Measurements from ENCODE around the gene TMEM81.

TMEM81 gene

GRCh38 chr1:205057808-205058575 is 26.3 kb downstream of the TMEM81 start:
- DNase-seq, result no peak

- DNase-seq, result no peak
Measured at GRCh38 chr1:205056956-205057568, 27.2 kb downstream of the TMEM81 start.

- DNase-seq, result no peak
Measured at GRCh38 chr1:205056188-205056611, 28.1 kb downstream of the TMEM81 start.

GRCh38 chr1:205054013-205054412 is 30.2 kb downstream of the TMEM81 start:
- DNase-seq, result no peak

GRCh38 chr1:205053296-205053695 is 31.0 kb downstream of the TMEM81 start:
- no peak for DNase-seq

GRCh38 chr1:205052690-205053089 is 31.6 kb downstream of the TMEM81 start:
- no peak for DNase-seq

GRCh38 chr1:205049479-205049878 is 34.8 kb downstream of the TMEM81 start:
- DNase-seq, result no peak

- DNase-seq, result no peak
Measured at GRCh38 chr1:205048382-205048781, 35.9 kb downstream of the TMEM81 start.

GRCh38 chr1:205047764-205048231 is 36.5 kb downstream of the TMEM81 start:
- no peak for DNase-seq

- DNase-seq, result no peak
Measured at GRCh38 chr1:205046870-205047269, 37.4 kb downstream of the TMEM81 start.

GRCh38 chr1:205045146-205045545 is 39.1 kb downstream of the TMEM81 start:
- no peak for DNase-seq

GRCh38 chr1:205044741-205045140 is 39.5 kb downstream of the TMEM81 start:
- DNase-seq, result no peak

GRCh38 chr1:205043866-205044265 is 40.4 kb downstream of the TMEM81 start:
- DNase-seq, result no peak

GRCh38 chr1:205042911-205043806 is 41.1 kb downstream of the TMEM81 start, which contains the start of gene CNTN2:
TSS of gene CNTN2 (plus strand) at chr1:205043212. CDS start at chr1:205053186, 9,974 bp downstream.
- no peak for DNase-seq

- DNase-seq, result no peak
Measured at GRCh38 chr1:205041998-205042910, 42.0 kb downstream of the TMEM81 start.

- no peak for DNase-seq
Measured at GRCh38 chr1:205041001-205041715, 43.1 kb downstream of the TMEM81 start.

GRCh38 chr1:205038132-205038786 is 46.0 kb downstream of the TMEM81 start:
- DNase-seq, result no peak

- no peak for DNase-seq
Measured at GRCh38 chr1:205037539-205037938, 46.7 kb downstream of the TMEM81 start.
